Stomach (tissue), 9 donors: Measurements from ENCODE around the gene CELSR3. TPM values are rescaled to one million over a fixed set of nuclear protein-coding genes. Genes with fewer than 3 reads are reported as not detected.

Source experiments
- DNase-seq, 2 donors: peaks; one replicate each; pipeline versions ENCODE4 v3.0.0 to v3.0.0-alpha.2; 2013 to 2019
- H3K27ac ChIP-seq, 5 donors: fragments of 200-600 bp in 4 of 5; sonication (generic) in 4 of 5; one replicate each; pipeline ENCODE4 v1.5.1; 2013 to 2019; ENCODE audit warnings: mild to moderate bottlenecking in 1 of 5, moderate library complexity in 1 of 5
- H3K27me3 ChIP-seq, 3 donors: fragments of 200-600 bp; sonication (generic); one replicate each; pipeline ENCODE4 v1.5.1; 2017 to 2019; ENCODE audit warnings: mixed run types in 1 of 3
- H3K36me3 ChIP-seq, 4 donors: fragments of 200-600 bp; sonication (generic); 1 replicate in 3 of 4; 2 replicates in 1 of 4; pipeline ENCODE4 v1.5.1; 2016 to 2019
- H3K4me1 ChIP-seq, 4 donors: fragments of 200-600 bp; sonication (generic); one replicate each; pipeline ENCODE4 v1.5.1; 2016 to 2019
- H3K4me3 ChIP-seq, 4 donors: fragments of 200-600 bp; sonication (generic) in 3 of 4; one replicate each; pipeline ENCODE4 v1.5.1; 2016 to 2019; ENCODE audit warnings: mild to moderate bottlenecking in 1 of 4
- H3K9me3 ChIP-seq, 4 donors: fragments of 200-600 bp; sonication (generic); one replicate each; pipeline ENCODE4 v1.5.1; 2016 to 2019
- CTCF ChIP-seq, 7 experiments: fragments of 450-650 bp in 4 of 7; fragments of 200-600 bp in 3 of 7; sonication (generic) in 3 of 7; IDR thresholded peaks; one replicate each; pipeline ENCODE4 v1.5.1; 2016 to 2019; ENCODE audit warnings: antibody characterized with exemption in 7 of 7, control low read depth in 2 of 7, mild to moderate bottlenecking in 1 of 7
- EP300 ChIP-seq: sonication (generic); formaldehyde crosslinking; IDR thresholded peaks from one replicate; pipeline ENCODE4 v1.6.1; 2017; ENCODE audit warnings: antibody characterized with exemption
- POLR2A ChIP-seq, 4 donors: fragments of 450-650 bp; IDR thresholded peaks; one replicate each; pipeline ENCODE4 v1.6.1; 2016; ENCODE audit warnings: antibody characterized with exemption in 4 of 4, control low read depth in 2 of 4, mild to moderate bottlenecking in 1 of 4, moderate library complexity in 1 of 4
- POLR2AphosphoS5 ChIP-seq, 3 donors: sonication (generic); formaldehyde crosslinking; IDR thresholded peaks; one replicate each; pipeline ENCODE4 v1.6.1; 2016; ENCODE audit warnings: antibody characterized with exemption in 3 of 3
- WGBS, 5 donors: extraction: QIAGEN DNeasy Blood & Tissue Kit in 3 of 5; methylation state at CpG; one replicate each; pipeline versions ENCODE4 v1.1.5 to v1.1.7; 2013 to 2018; 5-methylcytosine and 5-hydroxymethylcytosine counted together
- intact Hi-C: fragments of 100-400 bp; cut with DNase I; formaldehyde crosslinking; loops from one replicate; pipeline ENCODE4 v1.15.1; 2023; ENCODE audit warnings: low total_unique reads
- polyA plus RNA-seq, 3 donors: library from polyadenylated mRNA; stranded (reverse); fragments of 200-250 nt; gene quantifications; one replicate each; pipeline ENCODE4 v1.2.3, GENCODE V29; 2013
- total RNA-seq, 5 donors: library from RNA; depleted of rRNA; stranded (reverse); fragments of >200 nt; gene quantifications; one replicate each; pipeline versions ENCODE4 v1.1.0 to v1.2.3, GENCODE V29; 2014 to 2016
- donor health status: healthy with polysubstance abuse.
- donor health status: Bipolar disorder and iron deficiency.
- donor health status: healthy.

CELSR3 gene
- total and polyA plus RNA-seq, 8 donors, result 0.15 to 2.3 (median 1.5) TPM; not detected in 1

DNA sequence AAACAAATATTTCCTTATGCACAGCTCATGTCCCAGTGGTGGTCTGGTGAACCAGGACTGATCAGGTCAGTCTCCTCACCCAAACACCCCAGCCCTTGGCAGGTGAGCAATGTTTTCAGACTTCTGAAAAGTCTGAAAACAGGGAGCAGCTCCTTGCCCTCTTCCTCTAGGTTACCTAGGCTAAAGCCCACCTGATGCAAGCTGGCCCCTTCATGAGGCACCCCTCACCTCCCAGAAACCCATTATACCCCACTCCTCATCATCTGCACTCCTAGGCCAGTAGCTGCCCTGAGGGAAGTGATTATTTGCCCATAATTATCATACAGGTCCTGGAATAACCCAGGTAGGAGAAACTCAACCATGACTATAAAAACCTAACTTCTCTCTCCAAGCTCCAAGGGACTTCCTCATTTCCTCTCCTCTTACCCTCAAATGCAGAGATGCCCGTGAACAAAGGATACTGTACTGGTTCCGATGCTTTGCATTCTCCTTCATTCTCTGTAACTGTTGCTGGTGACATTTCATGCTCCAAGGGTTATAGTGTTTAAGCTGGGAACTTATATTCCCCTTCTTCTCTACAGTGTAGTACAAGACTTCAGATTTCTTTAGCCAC is 28.3 kb upstream of the CELSR3 start:
- Histone ChIP-seq H3K27me3 (no peaks in the 10 kb centered on the region), H3K36me3 (peaks cover 73 to 85% (median 82%) of the 10 kb centered on the region in 4 donors), H3K4me3 (no peak overlapping the region), H3K27ac (no peak overlapping the region), H3K4me1 (peaks cover 28 to 46% (median 37%) of the 10 kb centered on the region in 4 donors), H3K9me3 (no peaks in the 10 kb centered on the region)
- DNase-seq, result no peak
- 86 to 95% (median 88%) methylated on average over 2 of the region's 2 CpGs for WGBS, 5 donors
- TF ChIP-seq POLR2A (IDR thresholded peaks at IDR 0.05) (no peak), POLR2AphosphoS5 (IDR thresholded peaks at IDR 0.05) (no peak), CTCF (IDR thresholded peaks at IDR 0.05) (no peak), EP300 (no peak)
- intact Hi-C loops, result no loop called here

DNA sequence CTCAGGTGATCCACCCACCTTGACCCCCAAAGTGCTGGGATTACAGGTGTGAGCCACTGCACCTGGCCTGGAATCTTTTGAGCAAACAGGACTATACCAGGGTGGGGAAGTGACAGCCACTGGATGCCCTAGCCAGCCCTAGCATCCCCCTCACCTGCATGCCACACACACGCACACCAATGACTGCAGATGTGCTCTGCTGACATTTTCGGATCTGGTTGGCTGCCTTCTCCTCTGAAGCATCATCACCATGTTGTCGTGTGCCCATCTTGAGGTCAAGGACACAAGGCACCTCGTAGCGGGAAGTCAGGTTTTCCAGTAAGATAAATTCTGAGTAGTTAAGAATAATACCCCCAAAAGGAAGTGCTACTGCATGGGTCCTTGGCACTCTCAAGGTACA is 26.7 kb upstream of the CELSR3 start:
- Histone ChIP-seq H3K27ac (no peak overlapping the region), H3K9me3 (no peaks in the 10 kb centered on the region), H3K36me3 (peaks cover 68 to 73% (median 72%) of the 10 kb centered on the region in 4 donors), H3K4me1 (peaks cover 22 to 42% (median 35%) of the 10 kb centered on the region in 4 donors), H3K4me3 (no peak overlapping the region), H3K27me3 (no peaks in the 10 kb centered on the region)
- no peak for DNase-seq
- intact Hi-C loops, result no loop called here
- TF ChIP-seq EP300 (no peak), POLR2AphosphoS5 (IDR thresholded peaks at IDR 0.05) (no peak), CTCF (IDR thresholded peaks at IDR 0.05) (no peak), POLR2A (IDR thresholded peaks at IDR 0.05) (no peak)
- 65 to 81% (median 76%) methylated on average over 5 of the region's 5 CpGs for WGBS, 5 donors

DNA sequence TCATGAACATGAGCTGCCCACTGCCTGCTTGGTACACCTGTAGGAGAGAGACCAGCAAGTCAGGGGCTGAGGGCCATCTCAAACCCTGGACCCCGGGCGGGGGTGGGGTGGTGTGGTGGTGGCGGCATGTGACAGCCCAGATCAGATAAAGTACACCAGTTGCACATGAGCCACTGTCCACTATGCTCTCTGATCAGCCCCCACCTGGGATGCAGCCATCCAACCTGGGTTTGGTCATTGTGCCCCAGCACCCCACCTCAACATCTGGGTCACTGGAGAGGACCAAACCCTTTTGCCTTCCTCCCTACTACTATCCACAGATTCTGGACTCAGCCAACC is 26.0 kb upstream of the CELSR3 start:
- 81 to 92% (median 87%) methylated on average over 3 of the region's 3 CpGs for WGBS, 5 donors
- H3K4me1 ChIP-seq, result peaks cover 20 to 42% (median 37%) of the 10 kb centered on the region in 4 donors
- intact Hi-C loops, result no loop called here
- no peaks in the 10 kb centered on the region for H3K27me3 ChIP-seq
- no peaks in the 10 kb centered on the region for H3K9me3 ChIP-seq
- no peak overlapping the region for H3K4me3 ChIP-seq
- H3K27ac ChIP-seq, result no peak overlapping the region
- TF ChIP-seq POLR2AphosphoS5 (IDR thresholded peaks at IDR 0.05), result no peak
- no peak for TF ChIP-seq CTCF (IDR thresholded peaks at IDR 0.05)
- no peak for TF ChIP-seq POLR2A (IDR thresholded peaks at IDR 0.05)
- TF ChIP-seq EP300, result no peak
- no peak for DNase-seq
- peaks cover 61 to 66% (median 65%) of the 10 kb centered on the region in 4 donors for H3K36me3 ChIP-seq

DNA sequence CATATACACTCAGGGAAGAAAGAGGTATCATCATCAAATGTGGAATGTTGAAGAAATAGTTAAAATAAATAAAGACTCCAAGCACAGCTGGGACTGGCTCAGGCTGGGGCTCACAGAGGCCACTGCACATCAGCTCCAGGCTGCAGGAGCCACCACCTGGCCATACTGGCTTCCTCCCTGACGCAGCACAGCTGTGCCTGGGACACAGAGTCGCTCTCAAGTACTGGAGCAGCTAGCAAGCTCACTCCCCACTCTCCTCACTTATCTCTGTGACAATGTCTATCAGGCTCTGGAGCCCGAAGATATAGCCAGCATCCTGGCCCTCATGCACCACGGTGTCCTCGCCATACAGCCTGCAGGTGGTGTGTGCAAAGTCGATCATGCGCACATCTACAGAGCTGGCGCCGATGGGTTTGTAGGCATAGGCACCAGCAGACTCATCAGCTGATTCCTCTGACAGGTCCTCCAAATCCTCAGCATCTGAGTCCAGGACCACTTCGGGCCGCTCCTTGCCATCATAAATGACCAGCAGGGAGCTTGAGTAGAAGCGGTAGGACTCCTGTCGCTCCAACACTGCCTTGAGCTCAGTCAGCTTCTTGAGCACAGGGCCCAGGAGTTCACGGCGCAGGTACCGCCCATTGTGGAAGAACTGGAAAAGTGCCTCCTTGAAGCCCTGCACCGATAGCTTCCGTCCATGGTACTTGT is 25.5 kb upstream of the CELSR3 start:
- 76 to 88% (median 79%) methylated on average over 15 to 18 of the region's 18 CpGs for WGBS, 5 donors
- Histone ChIP-seq H3K27ac (no peak overlapping the region), H3K36me3 (peaks cover 57 to 61% (median 60%) of the 10 kb centered on the region in 4 donors), H3K9me3 (no peaks in the 10 kb centered on the region), H3K4me1 (peaks cover 24 to 43% (median 39%) of the 10 kb centered on the region in 4 donors), H3K27me3 (no peaks in the 10 kb centered on the region), H3K4me3 (no peak overlapping the region)
- DNase-seq, result peak in 1 of 2 donors; percentile 30
- TF ChIP-seq EP300, result no peak
- no peak for TF ChIP-seq POLR2A (IDR thresholded peaks at IDR 0.05)
- TF ChIP-seq POLR2AphosphoS5 (IDR thresholded peaks at IDR 0.05), result no peak
- TF ChIP-seq CTCF (IDR thresholded peaks at IDR 0.05), result no peak
- intact Hi-C loops, result no loop called here
